LNCAP (cell line): Measurements from ENCODE around the gene BAD.

Experiments
- CTCF ChIP-seq: fragments of 450-650 bp; IDR thresholded peaks from 2 replicates; pipeline ENCODE4 v1.5.1; 2017; ENCODE audit warnings: mild to moderate bottlenecking

The BAD gene

GRCh38 chr11:64224891-64225607, 59.4 kb downstream of the BAD start:
- no peak for TF ChIP-seq CTCF

- no peak for TF ChIP-seq CTCF
These were observed 60.1 kb downstream of the BAD start for GRCh38 chr11:64224151-64224890.

GRCh38 chr11:64223001-64223651, 61.3 kb downstream of the BAD start:
- no peak for TF ChIP-seq CTCF

- no peak for TF ChIP-seq CTCF
These were observed 61.8 kb downstream of the BAD start for GRCh38 chr11:64222651-64223000.

- TF ChIP-seq CTCF, result no peak
These were observed 63.7 kb downstream of the BAD start for GRCh38 chr11:64220798-64221197.

- TF ChIP-seq CTCF, result no peak
These were observed 64.2 kb downstream of the BAD start for GRCh38 chr11:64220271-64220670.
